Activated T-cell treated with anti-CD3 and anti-CD28 coated beads for 48 hours (primary cell): ENCODE results near the gene SLC9A5.

ENCODE experiments used
- DNase-seq: peaks from one replicate; pipeline ENCODE4 v3.0.0-alpha.2; 2020; ENCODE audit warnings: low read depth

SLC9A5 gene

DNA sequence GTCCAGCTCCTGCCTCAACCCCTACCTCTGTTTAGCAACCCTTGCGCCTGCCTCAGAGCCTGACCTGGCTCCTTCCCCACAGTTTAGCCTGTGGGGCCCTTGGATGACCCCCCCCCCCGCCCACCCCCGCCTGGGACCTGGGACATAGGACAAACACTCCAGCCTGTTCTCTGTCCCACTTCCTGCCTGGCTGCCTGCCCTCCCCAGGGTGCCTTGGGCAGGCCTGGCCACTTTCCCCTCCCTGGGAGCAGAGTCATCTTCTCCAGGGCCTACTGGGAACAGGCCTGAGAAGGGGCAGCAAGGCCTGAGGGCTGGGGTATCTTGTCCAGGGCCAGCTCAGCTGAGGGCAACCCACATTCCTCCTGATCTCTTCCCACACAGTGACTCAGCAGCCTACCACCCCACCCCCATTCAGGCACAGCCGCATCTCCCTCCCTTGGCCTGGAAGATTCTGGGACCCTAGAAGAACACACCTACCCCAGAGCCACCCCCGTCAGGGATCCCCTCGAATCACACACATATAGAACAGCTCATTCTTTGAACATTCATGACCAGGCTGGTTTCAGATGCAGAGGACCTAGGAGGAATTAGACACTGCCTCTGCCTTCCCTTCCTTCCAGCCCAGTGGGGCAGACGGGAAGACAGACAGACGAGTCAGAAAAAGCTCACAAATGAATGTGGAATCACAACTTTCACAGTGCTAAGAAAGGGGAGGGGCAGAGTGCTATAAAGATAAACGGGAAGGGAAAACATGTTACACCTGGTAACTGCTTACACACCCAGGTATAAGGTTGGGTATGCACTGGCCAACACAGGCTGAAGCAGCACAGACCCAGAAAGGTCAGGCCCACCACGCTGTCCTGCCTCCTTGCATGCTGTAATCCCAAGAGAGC is 7.5 kb upstream of the SLC9A5 start:
- DNase-seq: no peak

DNA sequence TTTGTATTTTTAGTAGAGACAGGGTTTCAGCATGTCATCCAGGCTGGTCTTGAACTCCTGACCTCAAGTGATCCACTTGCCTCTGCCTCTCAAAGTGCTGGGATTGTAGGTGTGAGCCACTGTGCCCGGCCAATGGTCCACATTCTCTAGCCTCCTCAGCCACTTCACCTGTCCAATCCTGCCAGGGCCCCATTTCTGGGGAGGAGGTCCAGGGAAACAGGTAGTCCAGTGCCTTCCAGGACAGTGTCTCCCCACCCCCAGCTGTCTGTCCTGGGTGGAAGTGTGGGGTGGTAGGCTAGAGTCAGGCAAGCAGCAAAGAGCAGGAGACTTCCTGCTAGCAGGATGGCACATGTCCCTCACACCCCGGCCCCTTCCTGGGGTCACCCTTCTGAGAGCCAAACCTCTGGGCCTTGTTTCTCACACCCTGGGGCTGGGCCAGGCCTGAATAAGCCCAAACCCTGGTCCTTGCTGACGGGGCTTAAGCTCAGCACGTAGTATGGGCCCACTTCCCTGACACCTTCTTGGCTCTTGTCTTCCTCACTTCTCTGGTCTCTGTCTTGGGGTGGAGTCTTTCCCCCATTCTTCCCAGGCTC is 6.5 kb upstream of the SLC9A5 start:
- no peak for DNase-seq

- DNase-seq: no peak
Observed at GRCh38 chr16:67243481-67243880, 5.3 kb upstream of the SLC9A5 start.

DNA sequence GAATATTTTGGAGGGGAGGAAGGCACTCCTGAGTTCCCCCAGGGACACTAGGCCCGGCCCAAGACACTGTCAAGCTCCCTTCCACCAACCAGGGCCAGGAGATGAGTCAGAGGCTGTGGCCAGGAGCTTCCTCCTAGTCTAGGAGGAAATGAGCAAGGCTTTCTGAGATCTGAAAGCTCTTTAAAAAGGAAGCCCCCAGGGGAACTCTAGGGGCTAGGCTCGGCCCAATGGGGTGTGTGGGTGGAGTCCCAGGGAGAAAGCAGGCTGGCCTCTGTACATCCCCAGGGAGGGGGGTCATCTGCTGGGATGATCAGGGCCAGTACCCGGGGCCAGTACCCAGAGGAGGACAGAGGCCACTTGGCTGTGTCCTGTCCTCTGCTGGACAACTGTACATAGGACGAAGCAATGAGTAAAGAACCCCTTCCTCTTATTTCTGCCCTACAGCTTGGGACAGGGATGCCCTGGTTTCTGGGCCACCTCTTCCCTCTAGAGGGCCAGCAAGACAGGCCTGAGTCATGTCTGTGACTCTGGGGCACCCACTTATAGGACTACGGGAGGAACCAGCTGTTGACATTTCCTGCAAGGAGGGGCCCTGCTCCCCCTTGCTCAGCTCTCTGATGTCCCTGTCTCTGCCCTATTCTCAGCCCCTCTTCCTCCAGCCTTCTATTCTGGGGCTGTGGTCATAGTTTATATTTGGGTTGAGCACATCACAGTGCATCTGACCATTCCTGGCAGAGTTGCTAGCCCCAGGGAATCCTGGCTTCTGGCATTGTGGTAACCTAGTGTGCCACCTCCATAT is 4.2 kb upstream of the SLC9A5 start:
- peak; percentile 68 for DNase-seq

DNA sequence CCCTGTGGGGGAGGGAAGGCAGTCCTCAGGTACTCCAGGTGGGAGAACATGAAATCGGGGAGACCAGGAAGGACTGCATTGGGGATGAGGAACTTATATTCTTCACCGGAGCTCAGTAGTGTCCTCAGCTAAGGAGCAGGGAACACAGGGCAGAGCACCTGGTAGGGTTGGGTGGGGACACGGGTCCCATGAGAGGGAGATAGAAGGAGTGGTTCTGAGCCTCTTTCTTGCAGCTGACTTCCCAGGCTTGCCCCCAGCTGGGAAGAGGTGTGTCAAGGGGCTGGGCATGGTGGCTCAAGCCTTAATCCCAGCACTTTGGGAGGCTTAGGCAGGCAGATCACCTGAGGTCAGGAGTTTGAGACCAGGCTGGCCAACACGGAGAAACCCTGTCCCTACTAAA is 3.6 kb upstream of the SLC9A5 start:
- DNase-seq: no peak

DNA sequence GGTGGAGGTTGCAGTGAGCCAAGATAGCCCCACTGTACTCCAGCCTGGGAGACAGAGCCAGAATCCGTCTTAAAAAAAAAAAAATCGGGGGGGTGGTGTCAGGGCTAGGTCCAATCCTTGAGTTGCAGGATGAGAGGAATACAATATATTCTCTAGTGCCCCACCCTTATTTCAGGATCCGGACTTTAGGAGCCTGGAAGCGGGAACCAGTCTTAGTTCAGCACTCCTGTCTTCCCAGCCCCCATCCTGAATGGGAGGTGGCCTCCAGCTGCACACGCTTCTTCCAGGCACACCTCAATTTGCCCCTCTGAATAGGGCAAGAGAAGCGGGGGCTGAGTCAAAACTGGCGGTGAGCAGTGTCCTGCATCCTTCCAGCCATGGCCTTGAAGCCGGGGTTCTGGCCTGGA is 3.1 kb upstream of the SLC9A5 start:
- DNase-seq: no peak

- DNase-seq: peak; percentile 58
Observed at GRCh38 chr16:67246081-67246755, 2.6 kb upstream of the SLC9A5 start.

DNA sequence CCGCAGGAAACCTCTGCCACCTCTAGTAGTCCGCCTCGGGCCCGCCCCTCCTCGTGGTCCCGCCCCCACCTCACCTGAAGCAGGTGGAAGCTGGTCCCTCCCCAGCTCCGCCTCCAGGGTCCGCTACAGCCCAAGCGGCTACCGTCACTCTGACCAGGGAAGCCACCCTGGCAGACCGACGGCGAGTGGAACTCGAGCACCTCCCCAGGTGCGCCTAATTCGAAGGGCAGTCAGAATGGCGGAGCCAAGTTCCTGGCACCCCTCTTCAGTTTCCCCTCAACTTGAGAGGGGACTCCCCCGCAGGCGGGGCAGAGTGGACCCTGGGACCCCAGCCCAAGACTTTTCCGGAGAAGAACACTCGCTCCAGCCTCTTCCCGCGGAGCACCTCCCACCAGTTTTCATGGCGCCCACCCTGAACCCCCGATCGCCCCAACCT is 2.0 kb upstream of the SLC9A5 start:
- DNase-seq: no peak

DNA sequence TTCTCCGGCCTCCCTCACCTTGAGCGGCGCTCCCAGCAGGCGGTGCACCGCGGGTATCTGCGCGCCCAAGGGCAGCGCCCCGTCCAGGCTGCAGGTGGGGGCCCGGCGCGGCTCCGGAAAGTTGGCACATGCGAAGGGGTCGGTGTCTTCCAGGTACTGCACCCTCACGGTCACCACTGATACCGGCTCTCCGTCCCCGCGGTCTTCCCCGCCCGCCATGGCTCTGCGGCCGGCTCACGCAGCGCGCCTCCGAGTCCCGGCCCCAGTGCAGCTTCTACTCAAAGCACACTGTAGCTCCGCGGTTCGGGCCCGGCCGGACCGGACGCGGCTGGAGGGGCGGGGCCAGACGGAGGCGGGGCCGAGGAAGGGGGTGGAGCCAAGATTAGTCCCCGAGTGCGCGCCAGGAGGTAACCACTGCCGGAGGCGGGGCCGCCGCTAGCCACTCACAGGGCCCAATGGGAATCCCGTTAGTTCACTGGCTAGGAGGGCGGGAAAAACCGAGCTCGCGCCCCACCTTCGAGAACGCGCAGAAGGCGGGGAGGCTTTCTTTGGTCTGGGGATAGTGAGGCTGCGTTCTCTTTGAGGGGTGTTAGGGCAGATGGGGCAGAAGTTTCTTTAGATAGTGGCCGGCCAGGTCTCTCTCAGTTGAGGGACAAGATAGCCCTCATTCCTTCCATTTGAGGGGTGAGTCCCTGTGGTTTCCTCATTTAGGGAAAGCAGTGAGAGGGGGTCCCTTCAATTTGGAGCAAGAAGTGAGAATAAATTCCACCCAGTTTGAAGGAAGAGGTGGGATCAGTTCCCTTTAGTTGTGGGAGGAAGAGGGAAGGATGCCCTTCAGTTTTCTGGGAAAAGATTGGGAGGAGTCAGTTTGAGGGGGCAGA is 1.3 kb upstream of the SLC9A5 start, which contains the start of gene FHOD1:
Gene FHOD1, minus strand, starts transcription at position 290 of the 881 bp plus-strand sequence. Its CDS starts 71 bp downstream, at position 219.
- peak; percentile 99 for DNase-seq

- no peak for DNase-seq
Observed at GRCh38 chr16:67248073-67248400, 742 bp upstream of the SLC9A5 start.

GRCh38 chr16:67249178-67250044 is 632 bp downstream of the SLC9A5 start:
- no peak for DNase-seq

DNA sequence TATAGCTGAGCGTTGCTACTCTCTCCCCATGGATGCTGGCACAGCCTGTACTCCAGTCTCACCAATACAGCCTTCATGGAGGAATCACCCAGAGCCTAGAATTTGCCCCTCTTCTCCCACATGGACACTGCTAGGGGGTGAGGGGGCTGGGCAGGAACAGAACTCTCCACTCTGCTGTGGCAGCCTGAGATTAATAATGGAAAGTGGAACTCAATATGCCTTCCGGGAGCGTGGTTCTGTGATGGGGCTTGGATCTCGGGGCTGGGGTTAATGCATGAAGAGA is 1.2 kb downstream of the SLC9A5 start:
- DNase-seq: no peak

- DNase-seq: no peak
Observed at GRCh38 chr16:67252609-67253497, 4.1 kb downstream of the SLC9A5 start.

DNA sequence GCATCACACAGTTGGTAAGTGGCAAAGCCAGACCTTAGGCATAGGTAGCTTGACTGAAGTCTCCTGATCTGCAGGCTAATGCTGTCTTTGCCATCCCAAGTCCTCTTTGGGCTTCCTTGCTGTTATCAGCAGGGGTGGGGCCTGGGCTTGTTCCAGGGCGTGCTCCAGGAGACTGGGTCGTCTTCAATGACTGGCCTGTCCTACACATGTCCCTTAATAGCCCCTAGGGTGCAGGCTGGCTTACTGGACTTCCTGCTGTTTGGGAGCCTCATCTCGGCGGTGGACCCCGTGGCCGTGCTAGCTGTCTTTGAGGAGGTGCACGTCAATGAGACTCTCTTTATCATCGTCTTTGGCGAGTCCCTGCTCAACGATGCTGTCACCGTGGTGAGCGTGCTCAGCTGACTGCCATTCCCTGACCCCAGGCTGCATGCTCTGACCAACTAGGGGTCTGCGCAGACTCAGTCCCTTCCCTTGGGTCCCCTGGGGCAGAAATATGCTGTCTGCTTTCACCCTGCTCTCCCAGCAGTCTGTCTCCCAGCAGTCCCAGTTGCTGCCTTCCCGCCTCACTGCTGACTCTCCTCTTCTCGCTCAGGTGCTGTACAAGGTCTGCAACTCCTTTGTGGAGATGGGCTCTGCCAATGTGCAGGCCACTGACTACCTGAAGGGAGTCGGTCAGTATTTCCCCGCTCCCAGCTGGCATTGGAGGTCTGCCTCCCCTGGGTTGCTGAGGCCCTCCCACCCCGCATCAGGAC is 6.2 kb downstream of the SLC9A5 start:
- no peak for DNase-seq

DNA sequence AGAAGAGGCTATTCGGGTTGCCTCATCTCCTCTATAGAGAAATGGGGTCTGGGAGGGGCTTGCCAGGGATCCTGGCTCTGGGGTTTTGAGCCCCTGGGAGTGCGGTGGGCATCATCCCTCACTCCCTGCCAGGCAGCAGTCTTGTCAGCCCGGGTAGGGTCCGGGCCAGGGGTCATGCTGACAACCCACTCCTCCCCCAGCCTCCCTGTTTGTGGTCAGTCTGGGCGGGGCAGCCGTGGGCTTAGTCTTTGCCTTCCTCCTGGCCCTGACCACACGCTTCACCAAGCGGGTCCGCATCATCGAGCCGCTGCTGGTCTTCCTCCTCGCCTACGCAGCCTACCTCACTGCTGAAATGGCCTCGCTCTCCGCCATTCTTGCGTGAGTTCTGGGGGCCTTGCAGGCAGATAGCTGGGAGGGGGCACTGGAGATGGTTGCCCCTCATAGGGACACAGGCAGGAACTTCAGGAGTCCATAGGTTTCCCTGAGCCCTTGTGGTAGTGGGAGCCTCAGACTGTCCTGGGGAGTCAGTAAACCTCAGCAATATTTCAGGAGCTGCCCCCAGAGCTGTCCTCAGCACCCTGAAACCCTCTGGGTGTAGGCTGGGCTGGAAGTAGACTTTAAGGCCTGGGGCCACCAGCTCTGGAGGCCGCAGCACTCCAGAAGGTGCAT is 6.9 kb downstream of the SLC9A5 start:
- no peak for DNase-seq

DNA sequence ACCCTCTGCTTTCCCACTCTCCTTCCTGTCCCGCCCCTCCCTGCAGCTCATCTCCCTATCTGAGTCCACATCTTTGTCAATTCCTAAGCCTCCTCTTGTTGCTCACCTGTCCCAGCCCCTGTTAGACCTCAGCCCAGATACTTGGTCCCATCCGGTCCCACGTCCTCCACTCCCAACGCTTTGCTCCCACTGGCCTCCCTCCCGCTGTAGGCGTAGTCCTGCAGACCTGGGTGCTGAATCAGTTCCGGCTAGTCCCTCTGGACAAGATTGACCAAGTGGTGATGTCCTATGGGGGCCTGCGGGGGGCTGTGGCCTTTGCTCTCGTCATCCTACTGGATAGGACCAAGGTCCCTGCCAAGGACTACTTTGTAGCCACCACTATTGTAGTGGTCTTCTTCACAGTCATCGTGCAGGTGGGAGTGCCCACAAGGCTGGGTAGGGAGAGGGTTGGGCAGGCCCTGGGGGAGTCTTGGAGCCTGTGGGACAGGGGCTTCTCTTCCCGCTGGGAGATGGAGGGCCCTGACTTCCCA is 8.0 kb downstream of the SLC9A5 start:
- no peak for DNase-seq

DNA sequence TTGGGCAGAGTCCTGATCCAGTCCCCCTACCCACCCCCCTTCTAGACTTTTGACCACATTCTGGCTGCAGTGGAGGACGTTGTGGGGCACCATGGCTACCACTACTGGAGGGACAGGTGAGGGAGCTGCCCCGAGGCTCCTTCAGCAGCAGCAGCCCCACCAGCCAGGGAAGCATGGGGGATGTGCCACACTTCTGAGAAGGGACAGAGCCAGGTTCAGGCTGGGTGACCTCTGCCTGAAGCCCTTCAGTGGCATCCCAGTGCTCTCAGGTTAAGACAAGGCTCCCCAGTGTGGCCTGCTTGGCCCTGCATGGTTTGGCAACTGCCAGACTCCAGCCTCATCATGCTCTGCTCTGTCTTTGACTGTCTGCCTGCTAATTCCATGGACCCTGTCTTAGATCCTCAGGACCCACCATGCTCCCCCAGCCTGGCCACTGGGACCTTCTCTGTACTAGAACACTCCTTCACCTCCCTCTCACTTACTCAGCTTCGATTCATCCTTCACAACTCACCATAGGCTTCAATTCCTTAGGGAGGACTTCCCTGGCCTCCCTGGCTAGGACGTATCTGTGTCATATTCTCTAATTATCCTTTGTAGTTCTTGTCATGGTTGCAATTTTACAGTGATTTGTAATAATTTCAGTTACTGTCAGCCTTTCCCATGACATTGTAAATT is 8.8 kb downstream of the SLC9A5 start:
- no peak for DNase-seq
